Spleen (tissue), 11 donors: ENCODE data around the gene TIPARP. TPM values are rescaled to one million over a fixed set of nuclear protein-coding genes. Genes with fewer than 3 reads are reported as not detected.

Experiments
- DNase-seq: peaks from one replicate; pipeline ENCODE4 v3.0.0-alpha.2; 2020
- H3K27ac ChIP-seq, 8 donors: fragments of 200-600 bp; sonication (generic) in 7 of 8; 1 replicate in 4 of 8; 2 replicates in 4 of 8; pipeline versions ENCODE4 v1.5.0 to v1.8.0; 2016 to 2021; ENCODE audit warnings: inconsistent platforms in 4 of 8, mild to moderate bottlenecking in 4 of 8, moderate library complexity in 1 of 8
- H3K27me3 ChIP-seq, 7 donors: fragments of 200-600 bp; sonication (generic) in 6 of 7; replicated peaks in 1 of 7; 1 replicate in 4 of 7; 2 replicates in 3 of 7; pipeline versions ENCODE4 v1.5.0 to v1.8.0; 2016 to 2021; ENCODE audit warnings: inconsistent platforms in 3 of 7, mild to moderate bottlenecking in 1 of 7
- H3K36me3 ChIP-seq, 6 donors: fragments of 200-600 bp; sonication (generic) in 5 of 6; 1 replicate in 4 of 6; 2 replicates in 2 of 6; pipeline versions ENCODE4 v1.5.0 to v1.8.0; 2016 to 2021; ENCODE audit warnings: inconsistent platforms in 2 of 6
- H3K4me1 ChIP-seq, 6 donors: fragments of 200-600 bp; sonication (generic) in 5 of 6; 1 replicate in 3 of 6; 2 replicates in 3 of 6; pipeline versions ENCODE4 v1.5.0 to v1.8.0; 2016 to 2021; ENCODE audit warnings: inconsistent platforms in 3 of 6
- H3K4me3 ChIP-seq, 8 donors: fragments of 200-600 bp; sonication (generic) in 7 of 8; 1 replicate in 4 of 8; 2 replicates in 4 of 8; pipeline versions ENCODE4 v1.5.0 to v1.8.0; 2016 to 2021; ENCODE audit warnings: inconsistent platforms in 4 of 8, mild to moderate bottlenecking in 4 of 8, moderate library complexity in 2 of 8
- H3K9me3 ChIP-seq, 8 donors: fragments of 200-600 bp; sonication (generic) in 7 of 8; 1 replicate in 4 of 8; 2 replicates in 4 of 8; pipeline versions ENCODE4 v1.5.0 to v1.8.0; 2016 to 2021; ENCODE audit warnings: inconsistent platforms in 4 of 8
- POLR2A ChIP-seq, 3 donors: fragments of 450-650 bp; IDR thresholded peaks; one replicate each; pipeline ENCODE4 v1.5.1; 2017; ENCODE audit warnings: antibody characterized with exemption in 3 of 3, mild to moderate bottlenecking in 1 of 3
- POLR2AphosphoS5 ChIP-seq, 3 donors: sonication (generic); formaldehyde crosslinking; IDR thresholded peaks; one replicate each; pipeline ENCODE4 v1.5.1; 2017; ENCODE audit warnings: antibody characterized with exemption in 3 of 3
- WGBS, 5 donors: extraction: QIAGEN DNeasy Blood & Tissue Kit in 3 of 5; methylation state at CpG; one replicate each; pipeline versions ENCODE4 v1.1.5 to v1.1.7; 2013 to 2018; 5-methylcytosine and 5-hydroxymethylcytosine counted together
- intact Hi-C: fragments of 100-400 bp; cut with DNase I; formaldehyde crosslinking; loops from one replicate; pipeline ENCODE4 v1.15.0; 2023; ENCODE audit warnings: low total_unique reads
- polyA plus RNA-seq, 3 donors: library from polyadenylated mRNA; stranded (reverse); fragments of 200-250 nt; gene quantifications; one replicate each; pipeline ENCODE4 v1.2.1, GENCODE V29; 2013
- total RNA-seq, 7 donors: library from RNA; depleted of rRNA in 3 of 7; stranded (reverse); fragments of >200 nt in 3 of 7; fragmentation: NEBNext Ultra II Directional in 4 of 7; extraction: Animal tissue kit (Norgen Biotek cat#: 25700) in 4 of 7; gene quantifications; one replicate each; pipeline versions ENCODE4 v1.1.0 to v1.2.1, GENCODE V29; 2016 to 2021
- TF ChIP-seq, protein P1 (sequence below), 11 experiments: fragments of 200-600 bp in 7 of 11; fragments of 450-650 bp in 4 of 11; sonication (generic) in 4 of 11; IDR thresholded peaks in 8 of 11; conservative IDR thresholded peaks in 3 of 11; 1 replicate in 7 of 11; 2 replicates in 4 of 11; pipeline versions ENCODE4 v1.4.0 to v1.8.0; 2016 to 2021; ENCODE audit warnings: antibody characterized with exemption in 11 of 11, inconsistent platforms in 4 of 11, mild to moderate bottlenecking in 1 of 11
- donor health status: healthy with polysubstance abuse.
- donor health status: DM: no; HTN: no; CAD: no; lungs with moderate emphysema.
- donor health status: DM: no; HTN: no; CAD: no.
- donor health status: Bipolar disorder and iron deficiency.
- donor health status: healthy.
- donor health status: DM: no; HTN: no; CAD: no.
- donor health status: DM: yes; HTN: yes; CAD: no.

The TIPARP gene
- total and polyA plus RNA-seq, 10 donors, result 4.5 to 39.8 (median 25.1) TPM

- intact Hi-C loops, result no loop called here
- H3K4me1 ChIP-seq, result no peaks in the 10 kb centered on the region
- no peak for DNase-seq
Measured at GRCh38 chr3:156747046-156747445, 72.7 kb downstream of the TIPARP start.

DNA sequence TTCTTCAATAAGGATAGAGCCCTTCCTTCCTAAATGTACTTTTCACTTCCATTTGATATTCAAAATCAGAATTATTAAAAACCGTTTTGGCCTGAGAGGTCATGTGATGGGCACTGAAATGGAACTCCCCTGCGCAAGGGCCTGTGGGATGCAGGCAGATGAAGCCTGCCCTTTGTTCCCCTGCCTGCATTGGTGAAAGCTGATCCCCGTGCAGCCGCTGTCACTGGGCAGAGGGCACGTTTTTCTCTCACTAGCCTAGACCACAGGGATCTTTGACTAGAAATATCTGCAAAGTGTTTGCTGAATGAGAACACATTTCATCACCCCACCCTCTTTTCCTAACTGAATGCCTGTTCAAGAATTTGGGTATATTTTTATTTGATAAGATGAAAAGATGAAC is 74.9 kb downstream of the TIPARP start:
- TF ChIP-seq, protein P1, sequence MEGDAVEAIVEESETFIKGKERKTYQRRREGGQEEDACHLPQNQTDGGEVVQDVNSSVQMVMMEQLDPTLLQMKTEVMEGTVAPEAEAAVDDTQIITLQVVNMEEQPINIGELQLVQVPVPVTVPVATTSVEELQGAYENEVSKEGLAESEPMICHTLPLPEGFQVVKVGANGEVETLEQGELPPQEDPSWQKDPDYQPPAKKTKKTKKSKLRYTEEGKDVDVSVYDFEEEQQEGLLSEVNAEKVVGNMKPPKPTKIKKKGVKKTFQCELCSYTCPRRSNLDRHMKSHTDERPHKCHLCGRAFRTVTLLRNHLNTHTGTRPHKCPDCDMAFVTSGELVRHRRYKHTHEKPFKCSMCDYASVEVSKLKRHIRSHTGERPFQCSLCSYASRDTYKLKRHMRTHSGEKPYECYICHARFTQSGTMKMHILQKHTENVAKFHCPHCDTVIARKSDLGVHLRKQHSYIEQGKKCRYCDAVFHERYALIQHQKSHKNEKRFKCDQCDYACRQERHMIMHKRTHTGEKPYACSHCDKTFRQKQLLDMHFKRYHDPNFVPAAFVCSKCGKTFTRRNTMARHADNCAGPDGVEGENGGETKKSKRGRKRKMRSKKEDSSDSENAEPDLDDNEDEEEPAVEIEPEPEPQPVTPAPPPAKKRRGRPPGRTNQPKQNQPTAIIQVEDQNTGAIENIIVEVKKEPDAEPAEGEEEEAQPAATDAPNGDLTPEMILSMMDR (IDR thresholded peaks at IDR 0.05 in 8 of 11, conservative IDR thresholded peaks at IDR 0.05 in 3 of 11), result no peak
- no peak for TF ChIP-seq POLR2AphosphoS5 (IDR thresholded peaks at IDR 0.05)
- no peak for TF ChIP-seq POLR2A (IDR thresholded peaks at IDR 0.05)
- intact Hi-C loops, result no loop called here
- H3K27ac ChIP-seq, result no peak overlapping the region
- no peaks in the 10 kb centered on the region for H3K27me3 ChIP-seq
- WGBS, 5 donors, result 73 to 90% (median 78%) methylated on average over 5 of the region's 5 CpGs
- no peaks in the 10 kb centered on the region for H3K4me1 ChIP-seq
- no peaks in the 10 kb centered on the region for H3K36me3 ChIP-seq
- H3K4me3 ChIP-seq, result no peak overlapping the region
- DNase-seq, result no peak
- H3K9me3 ChIP-seq, result peaks cover 0 to 17% (median 9%) of the 10 kb centered on the region in 8 donors

More at GRCh38 chr3:156747046-156747445, 72.7 kb downstream of the TIPARP start:
- TF ChIP-seq, protein P1 (IDR thresholded peaks at IDR 0.05 in 8 of 11, conservative IDR thresholded peaks at IDR 0.05 in 3 of 11), result no peak
- TF ChIP-seq POLR2A (IDR thresholded peaks at IDR 0.05), result no peak
- no peak for TF ChIP-seq POLR2AphosphoS5 (IDR thresholded peaks at IDR 0.05)
- whole genome bisulfite sequencing, 5 donors, result 68 to 94% (median 83%) methylated on average over 1 of the region's 1 CpG
- Histone ChIP-seq H3K27me3 (no peaks in the 10 kb centered on the region), H3K4me3 (no peak overlapping the region), H3K27ac (no peak overlapping the region), H3K36me3 (no peaks in the 10 kb centered on the region), H3K9me3 (peaks cover 0 to 17% (median 9%) of the 10 kb centered on the region in 8 donors)

- H3K4me1 ChIP-seq, result no peaks in the 10 kb centered on the region
- no peaks in the 10 kb centered on the region for H3K36me3 ChIP-seq
- WGBS, 5 donors, result 25 to 46% (median 43%) methylated on average over 2 to 3 of the region's 3 CpGs
- H3K4me3 ChIP-seq, result no peak overlapping the region
- H3K27me3 ChIP-seq, result no peaks in the 10 kb centered on the region
- H3K9me3 ChIP-seq, result peaks cover 0 to 17% (median 9%) of the 10 kb centered on the region in 8 donors
- no peak for DNase-seq
- TF ChIP-seq POLR2A (IDR thresholded peaks at IDR 0.05) (no peak), POLR2AphosphoS5 (IDR thresholded peaks at IDR 0.05) (no peak)
- TF ChIP-seq, protein P1 (IDR thresholded peaks at IDR 0.05 in 8 of 11, conservative IDR thresholded peaks at IDR 0.05 in 3 of 11), result no peak
- intact Hi-C loops, result no loop called here
- no peak overlapping the region for H3K27ac ChIP-seq
Measured at GRCh38 chr3:156750191-156750873, 75.9 kb downstream of the TIPARP start.

DNA sequence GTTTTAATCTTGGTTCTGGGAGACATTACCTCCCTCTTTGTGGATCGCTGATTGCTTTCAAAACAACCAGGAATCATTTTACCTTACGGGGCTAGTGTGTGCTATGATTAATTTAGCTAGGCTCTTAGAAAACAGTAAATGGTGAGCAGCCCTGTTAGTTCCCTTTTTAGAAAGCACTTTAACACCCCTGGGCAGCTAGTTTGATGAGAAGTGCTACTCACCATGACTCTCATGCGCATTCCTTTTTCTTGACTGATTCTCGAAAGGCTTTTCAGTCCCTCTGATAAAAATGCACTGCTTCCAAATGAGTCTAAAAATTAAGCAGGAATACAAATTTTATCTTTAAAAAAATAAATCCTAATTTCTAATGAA is 76.5 kb downstream of the TIPARP start:
- Histone ChIP-seq H3K9me3 (peaks cover 0 to 17% (median 9%) of the 10 kb centered on the region in 8 donors), H3K4me1 (no peaks in the 10 kb centered on the region), H3K4me3 (no peak overlapping the region), H3K27ac (no peak overlapping the region), H3K27me3 (no peaks in the 10 kb centered on the region), H3K36me3 (no peaks in the 10 kb centered on the region)
- no peak for DNase-seq
- 75 to 89% (median 84%) methylated on average over 4 of the region's 4 CpGs for WGBS, 5 donors
- intact Hi-C loops, result no loop called here
- TF ChIP-seq, protein P1 (IDR thresholded peaks at IDR 0.05 in 8 of 11, conservative IDR thresholded peaks at IDR 0.05 in 3 of 11), result no peak
- TF ChIP-seq POLR2AphosphoS5 (IDR thresholded peaks at IDR 0.05) (no peak), POLR2A (IDR thresholded peaks at IDR 0.05) (no peak)
